HG02763 (cell line): ENCODE data around the gene FLRT2.

ENCODE experiments used
- ATAC-seq: cut with Tn5 transposase; IDR thresholded peaks from one replicate; pipeline ENCODE4 v1.9.1; 2021; ENCODE audit warnings: mild to moderate bottlenecking, moderate library complexity; ENCODE audit not compliant: unreplicated experiment

Gene FLRT2

DNA sequence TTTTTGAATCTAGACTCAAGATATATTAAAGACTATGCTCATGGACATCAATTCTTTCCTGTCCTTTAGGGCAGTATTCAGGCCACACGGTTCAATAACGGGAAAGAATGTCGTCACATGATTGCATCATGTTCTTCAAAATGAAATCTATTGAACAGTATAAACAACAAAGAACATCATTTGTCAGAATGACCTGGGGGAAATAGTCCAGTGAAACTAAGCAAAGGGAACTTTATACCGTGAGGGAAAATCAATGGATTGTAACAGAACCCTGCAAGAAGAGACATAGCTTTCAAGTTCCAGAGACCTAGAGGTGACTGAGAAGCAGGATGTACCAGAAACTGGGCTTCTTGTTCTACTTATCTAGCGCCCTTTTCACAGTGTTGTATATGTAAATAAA, 32.7 kb downstream of the FLRT2 start:
- no peak for ATAC-seq

DNA sequence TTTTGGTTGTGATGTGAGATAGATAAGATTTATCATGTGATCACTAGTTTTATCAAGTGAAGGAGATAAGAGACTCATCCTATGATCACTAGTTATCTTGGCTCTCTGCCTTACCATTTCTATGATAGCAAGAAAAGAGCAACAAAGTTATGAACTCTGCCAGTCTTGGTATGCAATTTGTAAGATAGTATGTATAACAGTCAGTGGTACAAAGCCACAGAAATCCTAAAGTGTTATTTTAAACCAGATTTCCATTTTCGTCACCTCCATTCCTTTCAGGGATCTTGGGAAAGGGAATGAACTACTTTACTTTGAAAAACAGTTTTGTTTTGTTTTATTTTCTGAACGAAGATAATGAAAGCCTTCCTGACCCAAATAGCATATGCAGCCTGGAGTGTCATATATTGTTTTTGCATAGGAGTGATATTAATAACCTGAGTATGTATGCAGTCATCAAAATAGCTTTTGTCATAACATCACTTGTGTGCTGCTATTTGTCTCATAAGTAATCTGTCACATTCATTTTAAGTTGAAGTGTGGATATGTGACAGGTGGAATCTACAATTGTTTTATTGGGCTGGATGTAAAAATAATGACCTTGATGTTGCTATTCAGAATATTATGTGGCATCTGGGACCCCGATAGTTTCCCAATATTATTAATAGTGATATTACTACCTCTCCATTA, 35.0 kb downstream of the FLRT2 start:
- ATAC-seq: no peak

DNA sequence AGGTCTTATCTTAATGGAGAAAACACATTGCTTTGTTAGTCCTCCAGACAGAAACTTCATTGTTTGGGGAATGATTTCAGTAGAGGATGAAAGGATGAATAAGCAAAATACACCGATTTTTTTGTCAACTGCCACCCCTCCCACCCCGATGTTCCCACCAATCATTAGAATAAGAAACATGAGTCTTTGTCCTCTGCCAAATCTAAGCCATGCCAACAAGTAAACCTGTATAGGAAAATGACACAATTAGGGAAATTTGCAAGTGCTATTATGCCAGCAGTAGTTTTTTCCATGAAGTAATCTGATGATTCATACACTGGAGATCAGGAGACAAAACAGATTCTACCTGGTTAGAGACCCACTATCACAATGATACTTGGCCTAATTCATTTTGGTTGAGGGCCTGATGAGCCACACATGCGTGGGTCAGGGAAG, 35.9 kb downstream of the FLRT2 start:
- no peak for ATAC-seq

DNA sequence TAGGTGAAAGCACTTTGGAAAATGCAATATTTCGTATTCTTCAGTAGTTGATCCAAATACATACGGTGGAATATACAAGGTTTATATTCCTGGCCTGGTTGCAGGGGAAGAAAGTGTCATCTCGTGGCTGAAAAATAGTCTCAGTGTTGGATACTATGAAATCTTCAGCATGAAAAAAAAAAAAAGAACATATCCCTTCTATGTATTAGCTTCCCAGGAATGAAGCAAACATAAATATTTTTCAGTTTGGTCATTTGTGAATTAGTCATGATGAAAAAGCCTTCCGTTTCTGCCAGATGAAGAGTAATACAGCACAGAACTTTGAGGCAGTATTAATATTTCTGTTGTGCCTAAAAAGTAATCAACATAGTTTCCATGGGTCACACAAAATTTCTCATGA, 36.7 kb downstream of the FLRT2 start:
- no peak for ATAC-seq

DNA sequence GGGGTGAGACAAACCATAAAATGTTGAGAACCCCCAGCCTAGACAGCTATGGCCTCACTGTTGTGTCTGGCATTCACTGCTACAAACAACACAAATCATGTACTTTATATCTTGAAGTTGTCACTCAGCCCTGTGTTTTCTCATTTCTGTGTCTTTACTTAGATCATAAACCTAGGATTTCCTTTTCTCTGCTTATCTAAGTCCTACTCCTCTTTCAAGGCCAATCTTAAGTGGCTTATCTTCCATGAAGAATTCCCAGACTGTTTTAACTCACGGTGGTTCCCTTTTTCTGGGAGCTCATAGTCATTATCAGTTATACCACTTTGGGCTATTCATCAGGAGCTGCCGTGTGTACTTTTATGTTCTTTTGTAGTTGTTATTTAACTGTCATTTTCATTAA, 42.1 kb downstream of the FLRT2 start:
- ATAC-seq: no peak

DNA sequence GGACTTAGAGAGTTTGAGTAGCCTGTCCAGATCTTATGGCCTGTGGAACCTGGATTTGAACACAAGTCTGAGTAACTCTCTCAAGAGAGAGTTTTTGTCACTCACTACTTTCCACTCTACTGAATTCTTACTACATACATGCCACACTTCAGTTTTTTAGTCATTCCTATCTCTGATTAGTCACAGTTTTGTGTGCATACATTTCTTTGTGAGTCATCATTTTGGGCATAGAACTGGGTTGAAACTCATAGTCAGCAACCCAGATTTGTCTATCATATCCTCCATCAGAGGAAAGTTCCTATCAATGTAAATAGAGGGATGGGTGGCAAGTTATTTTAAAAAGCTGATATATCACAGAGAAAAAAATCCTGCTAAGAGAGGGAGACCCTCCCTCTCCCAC, 42.9 kb downstream of the FLRT2 start:
- no peak for ATAC-seq

DNA sequence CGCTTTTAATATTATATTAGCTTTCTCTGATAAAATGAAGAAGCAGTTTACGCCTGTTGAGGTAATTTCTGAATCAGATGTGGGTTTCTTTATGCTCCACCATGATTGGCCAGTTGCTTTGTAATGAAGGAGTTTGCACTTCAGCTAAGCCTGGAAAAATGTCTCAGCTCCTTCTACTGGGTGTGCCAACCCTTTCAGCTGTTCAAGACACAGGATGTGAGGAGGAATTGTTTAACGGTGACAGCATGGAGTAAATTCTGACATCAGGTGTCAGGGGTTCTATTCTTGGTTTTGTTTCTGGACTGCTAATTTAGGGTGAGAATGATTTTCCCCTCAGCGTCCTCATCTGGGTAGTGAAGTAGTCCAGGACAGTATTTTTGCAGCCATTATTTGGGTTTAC, 43.5 kb downstream of the FLRT2 start:
- ATAC-seq: no peak

DNA sequence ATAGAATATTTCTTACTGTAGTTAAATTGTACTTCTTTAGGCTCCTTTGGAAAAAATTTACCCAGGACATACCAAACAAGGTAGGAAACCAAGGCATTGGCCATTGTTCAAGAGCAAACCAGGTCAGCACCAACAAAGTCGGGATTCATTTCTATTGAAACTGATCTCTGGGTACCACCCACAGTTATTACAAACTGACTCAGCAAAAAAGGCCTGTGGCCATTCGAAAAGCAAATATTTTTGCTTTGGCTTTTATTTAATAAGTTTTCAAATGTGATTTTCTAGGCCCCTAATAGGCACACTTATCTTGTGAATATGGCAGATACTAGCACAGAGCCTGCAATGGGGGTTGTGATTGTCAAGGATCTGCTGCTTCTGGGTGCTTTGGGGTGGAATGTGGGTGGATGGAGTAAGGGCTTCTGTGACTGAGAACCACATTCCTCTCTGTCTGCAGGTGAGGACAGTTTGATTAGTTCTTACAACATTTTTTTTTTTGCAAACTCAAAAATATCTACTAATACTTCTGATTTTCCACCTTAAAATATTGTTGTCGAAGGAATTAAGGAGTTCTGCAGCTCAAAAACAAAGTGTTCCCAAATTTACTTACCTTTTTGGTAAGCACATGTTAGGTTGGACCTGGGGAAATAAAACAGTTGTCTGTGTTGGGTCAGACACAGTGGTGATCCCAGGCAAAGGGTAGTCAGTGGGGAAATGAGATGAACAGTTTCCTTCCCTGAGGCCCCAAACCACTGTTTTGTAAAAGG, 45.1 kb downstream of the FLRT2 start:
- ATAC-seq: no peak

DNA sequence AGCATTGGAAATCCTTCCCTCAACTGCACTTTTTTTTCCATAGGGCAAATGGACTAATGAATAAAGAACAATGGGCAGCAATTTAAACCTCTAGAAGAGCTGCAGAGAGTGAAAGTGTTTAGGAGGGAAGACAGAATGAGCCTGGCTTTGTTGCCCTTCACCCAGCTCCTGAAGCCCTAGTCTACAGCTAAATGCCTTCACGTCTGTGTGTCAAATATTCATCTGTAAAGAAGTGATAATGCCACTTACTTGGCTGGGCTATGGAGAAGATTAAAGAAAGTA, 45.6 kb downstream of the FLRT2 start:
- no peak for ATAC-seq

DNA sequence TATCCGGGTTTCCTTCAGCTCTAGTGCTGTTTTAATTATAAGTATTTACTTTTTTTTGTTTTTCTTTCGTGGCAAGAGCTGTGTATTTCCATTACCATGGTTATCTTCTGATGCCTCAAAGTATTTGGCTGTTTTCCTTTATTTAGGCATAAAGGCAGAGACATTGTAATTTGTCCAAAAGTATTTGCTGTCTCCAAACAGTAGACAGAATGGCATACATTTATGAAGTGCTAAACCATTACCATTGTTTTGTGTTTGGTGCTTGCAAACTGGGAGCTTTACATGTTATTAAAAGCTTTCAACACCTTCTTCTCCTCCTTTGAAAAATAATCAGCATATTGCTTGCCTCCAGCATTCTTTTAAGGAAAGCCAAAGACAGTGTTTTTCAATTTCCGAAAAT, 46.3 kb downstream of the FLRT2 start:
- ATAC-seq: no peak

DNA sequence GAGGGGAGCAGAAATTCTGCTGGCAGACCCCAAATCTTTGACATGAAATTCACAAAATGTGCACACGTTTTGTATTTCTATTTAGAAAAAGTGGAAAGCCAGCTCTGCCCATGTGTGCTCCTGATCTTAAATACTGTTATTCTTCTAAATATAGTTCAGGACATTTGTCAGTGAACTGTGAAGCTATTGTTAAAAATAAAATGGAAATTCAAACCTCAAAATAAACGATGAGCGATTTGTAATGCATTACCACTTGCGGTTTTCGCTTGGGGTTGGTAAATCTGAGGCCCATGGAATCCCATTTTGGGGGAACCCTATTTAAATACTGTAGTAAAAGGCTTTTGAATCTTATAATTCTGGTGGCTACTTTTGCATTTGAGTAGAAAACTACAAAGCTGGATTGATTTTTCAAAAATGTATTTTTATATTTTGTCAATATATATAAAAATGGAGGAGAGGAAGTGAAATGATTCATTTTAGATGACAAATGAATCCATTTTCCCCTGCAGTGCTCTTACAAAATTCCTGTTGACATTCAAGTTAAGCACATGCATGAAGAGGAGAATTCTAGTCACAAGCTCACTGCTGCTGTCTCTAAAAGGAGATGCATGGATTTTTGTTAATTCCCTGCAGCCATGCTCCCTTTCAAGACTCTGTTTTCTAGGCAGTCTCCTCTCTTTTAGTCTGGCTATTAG, 47.1 kb downstream of the FLRT2 start:
- no peak for ATAC-seq

DNA sequence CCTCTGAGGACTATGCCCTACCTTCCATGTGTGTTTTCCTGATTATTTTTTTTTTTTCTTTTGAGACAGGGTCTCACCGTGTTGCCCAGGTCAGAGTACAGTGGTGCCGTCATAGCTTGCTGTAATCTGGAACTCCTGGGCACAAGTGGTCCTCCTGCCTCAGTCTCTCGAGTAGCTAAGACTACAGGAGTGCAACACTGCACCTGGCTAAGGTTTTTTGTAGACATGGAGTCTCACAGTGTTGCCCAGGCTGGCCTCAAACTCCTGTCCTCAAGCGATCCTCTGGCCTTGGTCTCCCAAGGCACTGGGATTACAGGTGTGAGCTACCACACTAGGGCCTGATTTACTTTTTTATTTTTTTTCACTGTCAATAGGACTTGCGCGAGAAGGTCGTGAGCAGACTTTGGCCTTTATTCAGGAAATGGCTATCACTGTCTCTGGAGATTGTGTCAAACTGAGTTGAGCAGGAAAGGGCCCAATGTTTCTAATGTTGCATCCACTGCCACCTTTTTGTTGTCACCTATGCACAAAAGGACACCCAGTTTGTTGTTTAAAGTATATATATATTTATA, 47.7 kb downstream of the FLRT2 start:
- ATAC-seq: no peak

DNA sequence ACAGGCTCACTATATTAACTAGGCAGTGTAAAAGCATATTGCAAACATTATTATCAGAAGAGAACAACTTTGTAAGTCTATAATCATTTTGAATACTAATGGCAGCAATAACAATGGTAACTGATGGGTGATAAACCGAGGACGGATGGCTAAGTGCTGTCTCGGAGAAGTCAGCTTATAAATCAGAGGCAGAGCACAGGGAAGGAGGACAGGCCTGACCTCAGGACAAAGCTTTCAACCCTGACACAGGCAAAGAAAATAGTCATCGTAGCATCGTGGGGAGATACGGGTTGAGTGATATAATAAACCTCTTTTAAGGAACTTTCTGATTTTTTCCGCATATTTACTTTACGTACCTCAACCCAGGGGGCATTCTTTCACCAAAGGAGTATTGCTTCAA, 48.4 kb downstream of the FLRT2 start:
- ATAC-seq: no peak

DNA sequence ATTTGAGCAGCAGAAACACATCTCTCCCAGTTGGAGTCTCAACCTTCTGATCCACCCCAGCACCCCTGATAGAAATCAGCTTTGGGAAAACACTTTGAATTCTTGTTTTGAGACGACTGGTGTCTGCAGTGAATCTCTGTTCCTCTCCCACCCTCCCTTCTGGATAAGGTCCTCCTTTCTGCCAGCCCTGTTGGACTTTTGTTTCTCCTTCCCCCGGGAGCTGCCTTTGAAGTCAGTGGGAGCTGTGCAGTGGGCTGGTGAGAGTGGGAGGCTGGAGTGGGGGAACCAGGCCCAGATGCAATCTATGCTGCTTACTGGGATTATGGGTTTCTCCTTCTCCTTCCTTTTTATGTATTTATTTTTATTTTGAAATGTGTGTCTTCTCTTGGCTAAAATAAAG, 49.0 kb downstream of the FLRT2 start:
- ATAC-seq: no peak

DNA sequence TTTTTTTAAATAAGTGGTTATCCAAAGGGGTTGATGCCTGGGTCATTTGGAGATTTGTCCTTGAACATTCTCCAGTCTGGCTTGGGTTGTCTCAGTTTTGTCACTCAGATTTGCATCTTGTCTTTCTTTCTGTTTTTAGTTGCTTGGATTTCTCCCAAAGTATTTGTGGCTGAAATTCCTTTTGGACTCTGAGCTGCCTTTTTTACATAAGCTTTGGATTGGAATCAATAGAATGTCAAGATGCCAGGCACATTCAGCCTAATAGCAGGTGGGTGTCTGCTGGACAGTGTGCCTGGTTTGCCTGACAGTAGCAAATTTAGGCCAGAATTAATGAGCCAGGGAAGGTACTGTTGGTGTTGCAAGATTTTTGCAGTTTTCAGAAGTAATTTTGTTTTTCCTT, 50.0 kb downstream of the FLRT2 start:
- ATAC-seq: no peak

DNA sequence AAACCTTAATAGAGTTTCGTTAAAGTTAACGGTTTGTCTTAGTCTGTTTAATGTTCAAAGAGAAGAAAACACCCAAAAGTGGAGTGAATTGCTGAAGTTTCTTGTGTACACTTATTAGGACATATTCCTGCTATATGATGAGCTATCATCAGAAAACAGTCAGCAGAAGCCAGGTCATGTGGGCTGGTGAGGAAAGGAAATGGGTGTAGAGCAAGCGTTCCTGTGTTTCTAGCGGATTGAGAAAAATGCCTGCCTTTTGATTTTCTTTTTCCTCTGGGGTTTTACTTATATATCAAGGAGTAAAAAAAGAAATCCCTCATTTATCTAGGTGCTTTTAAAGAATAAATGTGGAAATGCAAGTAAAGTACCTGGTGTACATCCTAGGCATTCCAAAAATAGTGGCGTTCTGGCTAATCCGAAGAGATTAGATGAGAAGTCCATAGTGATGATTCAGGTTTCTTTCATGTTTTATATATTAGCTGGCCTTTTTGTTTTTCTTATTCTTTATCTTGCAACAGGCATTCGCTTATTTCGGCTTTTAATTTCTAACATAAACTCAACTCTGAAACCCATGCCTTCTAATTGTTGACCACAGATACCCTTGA, 50.7 kb downstream of the FLRT2 start:
- ATAC-seq: no peak

DNA sequence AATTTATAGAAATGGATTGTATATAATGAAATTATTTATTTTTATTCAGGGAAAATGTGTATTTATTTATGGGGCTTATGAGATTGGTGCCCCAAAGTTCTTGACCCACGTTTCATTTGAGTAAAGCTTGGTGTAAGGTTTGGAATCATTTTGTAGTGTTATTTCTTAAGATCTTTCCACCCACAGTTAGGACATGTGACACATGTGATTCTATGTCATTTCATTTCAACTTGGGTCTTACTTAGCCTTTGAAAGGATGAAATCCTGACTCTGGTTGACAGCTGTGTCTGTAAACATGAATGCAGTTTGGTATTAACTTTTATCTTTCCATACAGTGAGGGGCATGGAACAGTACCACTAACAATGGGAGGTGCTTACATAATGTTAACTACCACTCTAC, 51.7 kb downstream of the FLRT2 start:
- no peak for ATAC-seq

DNA sequence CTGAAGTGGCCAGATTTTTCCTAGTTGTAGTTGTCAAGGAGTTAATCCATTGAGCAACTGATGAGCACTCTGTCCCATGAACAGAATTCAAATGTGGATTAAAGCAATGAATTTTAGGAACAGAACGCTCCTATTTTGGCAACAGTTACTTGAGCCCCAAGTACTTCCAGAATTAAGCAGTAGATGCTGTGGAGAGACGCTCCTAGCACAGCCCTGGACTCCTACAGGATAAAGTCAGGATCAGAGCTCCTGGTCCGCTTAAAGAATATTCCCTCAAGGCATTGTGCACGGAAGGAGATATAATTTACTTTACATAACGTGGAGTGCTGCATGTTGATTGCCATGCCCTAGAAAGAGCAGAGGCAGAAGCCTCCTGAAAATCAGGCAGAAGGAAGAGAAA, 53.4 kb downstream of the FLRT2 start:
- ATAC-seq: no peak

DNA sequence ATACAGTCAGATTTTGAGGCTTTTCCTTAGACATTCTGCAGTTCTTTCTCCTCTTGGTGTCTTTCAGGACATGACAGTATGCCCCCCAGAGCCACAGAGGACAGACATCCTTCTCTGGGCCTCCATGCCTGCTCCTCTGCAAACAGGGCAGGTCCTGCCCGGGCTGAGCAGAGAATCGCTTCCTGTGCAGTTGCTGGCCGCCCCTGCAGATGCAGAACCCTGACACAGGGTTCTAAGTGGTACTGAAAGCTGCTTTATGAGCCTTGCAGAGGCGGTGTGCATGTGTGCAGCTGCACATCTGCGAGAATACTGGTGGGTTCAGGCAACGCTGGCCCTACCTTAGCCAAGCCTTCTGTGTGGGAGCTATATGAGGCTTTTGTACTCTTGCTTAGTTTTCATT, 54.5 kb downstream of the FLRT2 start:
- no peak for ATAC-seq

DNA sequence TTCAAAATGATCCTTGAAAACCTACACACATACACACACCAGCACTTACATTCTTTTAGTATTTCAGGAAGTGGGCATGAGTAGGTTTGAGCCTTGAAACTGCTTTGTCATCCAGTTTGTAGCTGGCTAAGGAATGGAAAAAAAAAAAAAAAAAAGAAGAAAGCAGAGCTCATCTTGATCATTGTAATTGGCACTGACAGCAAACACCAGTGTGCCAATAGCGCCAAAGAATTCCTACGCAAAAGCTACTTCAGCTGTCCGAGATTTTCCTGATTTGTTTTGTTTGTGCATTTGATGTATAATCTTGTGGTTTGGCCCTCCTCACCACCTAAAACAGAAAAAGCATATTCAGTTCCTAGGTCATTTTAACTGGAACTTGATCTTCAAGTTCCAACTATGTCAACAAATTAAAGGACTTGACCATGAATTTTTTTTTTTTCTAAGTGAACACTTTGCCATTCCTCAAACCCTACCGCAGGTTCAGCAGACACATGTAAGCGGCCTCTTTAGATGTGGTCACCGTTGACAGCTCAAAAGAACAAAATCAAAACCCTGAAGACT, 57.3 kb downstream of the FLRT2 start:
- ATAC-seq: no peak

DNA sequence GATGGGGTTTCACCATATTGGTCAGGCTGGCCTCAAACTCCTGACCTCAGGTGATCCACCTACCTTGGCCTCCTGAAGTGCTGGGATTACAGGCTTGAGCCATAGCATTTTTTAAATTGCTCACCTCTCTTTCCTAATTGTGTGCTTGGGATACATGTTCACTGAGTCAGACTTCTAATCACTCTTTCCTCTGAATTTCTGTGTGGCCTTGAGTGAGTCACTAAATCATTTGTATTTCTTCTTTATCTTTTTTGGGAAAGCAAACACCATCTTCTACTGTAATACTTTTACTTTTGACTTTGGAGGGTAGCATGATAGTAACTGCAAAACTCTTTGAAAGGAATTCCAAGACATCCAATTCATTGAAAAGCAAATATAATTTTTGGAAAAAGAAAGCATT, 60.8 kb downstream of the FLRT2 start:
- ATAC-seq: no peak
